Endometrium (tissue), 2 donors: ENCODE results near the gene FMNL2.
"Not testable (repeated sequence)": the region's sequence is repeated elsewhere in the genome, so short reads cannot be mapped to it uniquely, and the experiment has no call there.

ENCODE experiments used
- FAIRE-seq: peaks from 2 replicates; lab custom pipeline; 2012; peaks lifted over from hg19 to GRCh38; lab: Jason Lieb, UNC
- donor health status: control.
- donor health status: control.

FMNL2 gene

GRCh38 chr2:152376385-152376784, 41.4 kb downstream of the FMNL2 start:
- FAIRE-seq, result no peak

DNA sequence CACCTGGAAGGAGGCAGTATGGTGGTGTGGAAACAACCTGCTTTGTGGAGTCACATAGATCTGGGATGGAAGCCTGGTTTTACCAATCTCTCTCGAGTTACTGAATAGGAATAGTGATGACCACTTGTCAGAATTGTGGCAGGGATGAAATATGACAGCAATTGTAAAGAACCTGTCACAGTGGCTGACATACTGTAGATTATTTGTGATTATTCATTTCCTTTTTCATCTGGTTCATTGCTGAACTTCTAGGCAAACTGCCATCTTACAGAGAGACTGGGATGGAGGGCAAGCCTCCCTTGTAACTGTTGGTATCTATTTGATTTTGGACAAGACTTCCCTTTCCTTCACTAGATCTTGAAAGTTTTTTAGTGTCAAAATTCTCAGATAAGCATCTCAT, 42.0 kb downstream of the FMNL2 start:
- FAIRE-seq, result no peak

- no peak for FAIRE-seq
Observed at GRCh38 chr2:152379089-152379488, 44.1 kb downstream of the FMNL2 start.

GRCh38 chr2:152380261-152381055, 45.5 kb downstream of the FMNL2 start:
- no peak for FAIRE-seq

DNA sequence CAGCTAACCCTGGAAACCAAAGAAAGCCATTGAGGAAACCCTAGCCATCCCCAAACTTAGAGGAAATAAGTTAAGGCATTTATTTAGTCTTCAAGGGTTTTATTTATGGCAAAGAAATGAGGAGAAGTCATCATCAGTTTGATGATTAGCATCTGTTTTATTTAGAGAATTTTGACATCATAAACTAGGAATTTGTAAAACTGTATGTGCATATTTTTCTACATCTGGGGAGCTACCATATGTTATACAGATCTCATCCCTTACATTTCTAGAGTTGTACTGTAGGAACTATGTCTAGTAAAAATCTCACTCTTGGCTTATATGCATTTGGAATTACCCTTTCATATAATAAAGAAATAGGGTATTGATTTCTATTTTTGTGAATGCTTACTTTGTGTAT, 48.7 kb downstream of the FMNL2 start:
- FAIRE-seq, result no peak

GRCh38 chr2:152384992-152385391, 50.0 kb downstream of the FMNL2 start:
- no peak for FAIRE-seq

- FAIRE-seq, result no peak
Observed at GRCh38 chr2:152385650-152386049, 50.7 kb downstream of the FMNL2 start.

DNA sequence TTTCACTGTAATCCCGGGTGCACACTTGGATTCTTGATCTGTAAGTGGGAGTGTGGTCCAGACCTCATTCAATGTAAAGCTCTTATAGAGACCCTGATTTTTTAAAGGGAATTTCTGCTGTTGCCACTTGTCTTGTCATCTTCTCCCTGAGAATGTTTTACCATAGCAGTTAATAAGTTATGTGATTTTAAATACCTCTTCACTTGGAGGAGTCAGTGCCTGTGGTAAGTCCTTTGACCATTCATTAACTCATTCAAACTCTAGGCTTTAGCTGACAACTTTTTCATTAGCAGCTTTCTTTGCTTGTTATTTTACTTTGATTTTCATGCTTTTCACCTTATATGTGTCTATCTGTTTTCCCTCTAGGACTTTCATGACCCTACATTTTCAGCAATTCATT, 51.3 kb downstream of the FMNL2 start:
- FAIRE-seq, result no peak

- no peak for FAIRE-seq
Observed at GRCh38 chr2:152387041-152387440, 52.1 kb downstream of the FMNL2 start.

DNA sequence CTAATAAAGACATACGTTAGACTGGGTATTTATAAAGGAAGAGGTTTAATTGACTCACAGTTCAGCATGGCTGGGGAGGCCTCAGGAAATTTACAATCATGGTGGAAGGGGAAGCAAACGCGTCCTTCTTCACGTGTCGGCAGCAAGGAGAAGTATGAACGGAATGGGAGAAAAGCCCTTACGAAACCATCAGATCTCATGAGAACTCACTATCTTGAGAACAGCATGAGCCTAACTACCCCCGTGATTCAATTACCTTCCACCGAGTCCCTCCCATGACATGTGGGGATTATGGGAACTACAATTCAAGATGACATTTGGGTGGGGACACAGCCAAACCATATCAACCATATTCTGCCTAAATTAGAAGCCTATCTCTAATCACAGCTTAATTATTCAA, 53.3 kb downstream of the FMNL2 start:
- not testable (repeated sequence) for FAIRE-seq

- no peak for FAIRE-seq
Observed at GRCh38 chr2:152389483-152389882, 54.5 kb downstream of the FMNL2 start.

GRCh38 chr2:152390837-152391236, 55.9 kb downstream of the FMNL2 start:
- FAIRE-seq, result no peak

GRCh38 chr2:152391318-152391717, 56.3 kb downstream of the FMNL2 start:
- no peak for FAIRE-seq

- no peak for FAIRE-seq
Observed at GRCh38 chr2:152393377-152393776, 58.4 kb downstream of the FMNL2 start.

DNA sequence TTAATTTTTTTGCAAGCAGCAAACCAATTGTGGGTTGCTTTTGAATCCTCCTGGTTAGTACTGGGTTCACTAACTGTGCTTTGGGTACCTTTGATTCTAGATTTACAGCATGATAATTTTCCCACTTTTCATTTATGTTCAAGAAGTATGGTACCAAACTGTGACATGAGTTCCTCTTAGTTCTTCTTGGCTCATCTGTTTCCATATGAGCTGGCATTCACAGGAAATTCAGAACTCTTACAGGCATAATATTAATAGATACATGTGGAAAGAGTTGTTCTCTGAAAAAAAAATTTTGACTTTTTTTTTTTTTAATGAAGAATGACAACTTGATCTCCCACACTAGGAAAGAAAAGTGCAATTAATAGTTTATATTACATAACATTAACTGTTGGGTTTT, 59.4 kb downstream of the FMNL2 start:
- FAIRE-seq, result no peak

- FAIRE-seq, result no peak
Observed at GRCh38 chr2:152395103-152395502, 60.1 kb downstream of the FMNL2 start.

GRCh38 chr2:152395572-152395971, 60.6 kb downstream of the FMNL2 start:
- FAIRE-seq, result no peak

- FAIRE-seq, result no peak
Observed at GRCh38 chr2:152396051-152396511, 61.1 kb downstream of the FMNL2 start.

GRCh38 chr2:152396763-152397162, 61.8 kb downstream of the FMNL2 start:
- no peak for FAIRE-seq

- no peak for FAIRE-seq
Observed at GRCh38 chr2:152399003-152399402, 64.0 kb downstream of the FMNL2 start.

- FAIRE-seq, result no peak
Observed at GRCh38 chr2:152400607-152401214, 65.7 kb downstream of the FMNL2 start.

- no peak for FAIRE-seq
Observed at GRCh38 chr2:152402780-152403759, 68.1 kb downstream of the FMNL2 start.
